Lower leg skin (tissue), 3 donors: Measurements from ENCODE around the gene SWAP70.

Experiments
- POLR2A ChIP-seq, 2 donors: fragments of 450-650 bp; IDR thresholded peaks; one replicate each; pipeline ENCODE4 v1.6.1; 2016 to 2017; ENCODE audit warnings: antibody characterized with exemption in 2 of 2, mild to moderate bottlenecking in 1 of 2, moderate library complexity in 1 of 2
- TF ChIP-seq, protein P1 (sequence below), 3 donors: fragments of 450-650 bp; IDR thresholded peaks; one replicate each; pipeline ENCODE4 v1.5.1; 2016; ENCODE audit warnings: antibody characterized with exemption in 3 of 3, mild to moderate bottlenecking in 3 of 3, moderate library complexity in 2 of 3

DNA sequence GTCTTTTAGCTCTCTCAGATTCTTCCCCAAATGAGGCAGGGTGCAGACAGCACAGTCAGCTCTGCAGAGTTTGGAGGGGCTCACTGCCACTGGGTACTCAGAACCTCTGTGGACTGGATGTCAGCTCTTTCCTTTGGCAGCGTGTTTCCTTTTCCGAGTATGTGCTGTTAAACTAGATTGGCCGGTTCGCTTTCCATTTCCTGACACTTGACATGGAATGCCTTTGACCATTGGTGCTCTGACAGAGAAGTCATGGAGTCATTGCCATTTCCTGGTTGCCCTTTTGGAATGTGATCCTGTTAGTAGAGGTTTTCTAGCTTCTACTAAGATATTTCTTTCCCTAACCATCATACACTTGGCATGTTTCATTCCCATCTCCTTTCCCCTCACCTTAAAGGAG lies 86.7 kb downstream of the SWAP70 start:
- no peak for TF ChIP-seq POLR2A (IDR thresholded peaks at IDR 0.05)
- TF ChIP-seq, protein P1, sequence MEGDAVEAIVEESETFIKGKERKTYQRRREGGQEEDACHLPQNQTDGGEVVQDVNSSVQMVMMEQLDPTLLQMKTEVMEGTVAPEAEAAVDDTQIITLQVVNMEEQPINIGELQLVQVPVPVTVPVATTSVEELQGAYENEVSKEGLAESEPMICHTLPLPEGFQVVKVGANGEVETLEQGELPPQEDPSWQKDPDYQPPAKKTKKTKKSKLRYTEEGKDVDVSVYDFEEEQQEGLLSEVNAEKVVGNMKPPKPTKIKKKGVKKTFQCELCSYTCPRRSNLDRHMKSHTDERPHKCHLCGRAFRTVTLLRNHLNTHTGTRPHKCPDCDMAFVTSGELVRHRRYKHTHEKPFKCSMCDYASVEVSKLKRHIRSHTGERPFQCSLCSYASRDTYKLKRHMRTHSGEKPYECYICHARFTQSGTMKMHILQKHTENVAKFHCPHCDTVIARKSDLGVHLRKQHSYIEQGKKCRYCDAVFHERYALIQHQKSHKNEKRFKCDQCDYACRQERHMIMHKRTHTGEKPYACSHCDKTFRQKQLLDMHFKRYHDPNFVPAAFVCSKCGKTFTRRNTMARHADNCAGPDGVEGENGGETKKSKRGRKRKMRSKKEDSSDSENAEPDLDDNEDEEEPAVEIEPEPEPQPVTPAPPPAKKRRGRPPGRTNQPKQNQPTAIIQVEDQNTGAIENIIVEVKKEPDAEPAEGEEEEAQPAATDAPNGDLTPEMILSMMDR (IDR thresholded peaks at IDR 0.05): no peak
